HepG2 (cell line): ENCODE results near the gene TTLL8. TPM values are rescaled to one million over a fixed set of nuclear protein-coding genes. Genes with fewer than 3 reads are reported as not detected.
"Not testable (repeated sequence)": the region's sequence is repeated elsewhere in the genome, so short reads cannot be mapped to it uniquely, and the experiment has no call there.

ENCODE experiments used
- ATAC-seq: fragments of 200-7000 bp; cut with Tn5 transposase; 3 replicates; pipeline ENCODE4 v1.9.1; 2020; ENCODE audit warnings: mild to moderate bottlenecking, moderate library complexity
- BruUV-seq: library from RNA; stranded (reverse); fragments of 400-500 nt; replicated peaks from 2 replicates; lab custom pipeline; 2021; lab: Mats Ljungman, UMichigan
- CTCF ChIA-PET: fragments of 300-600 bp; formaldehyde crosslinking; extraction: SDS; loops from one replicate; lab custom pipeline; 2021; ENCODE audit warnings: low total read pairs, inconsistent platforms, low intra/inter-chr PET ratio; lab: Yijun Ruan, JAX
- POLR2A ChIA-PET: fragments of 350-600 bp; sonication (Branson Sonifier 250); formaldehyde crosslinking; loops from one replicate; lab custom pipeline; 2020; ENCODE audit warnings: antibody characterized with exemption, inconsistent platforms; lab: Yijun Ruan, JAX
- DNase-seq: peaks from one replicate; pipeline ENCODE4 v3.0.0-alpha.2; 2015; ENCODE audit warnings: low spot score
- FAIRE-seq: peaks from 3 replicates; lab custom pipeline; 2011; peaks lifted over from hg19 to GRCh38; lab: Jason Lieb, UNC
- H2AFZ ChIP-seq: one replicate; pipeline ENCODE4 v1.6.1; 2011; ENCODE audit warnings: low read length, inconsistent platforms
- H3K27ac ChIP-seq: fragments of 300-600 bp; 3 replicates; pipeline ENCODE4 v1.8.0; 2011; ENCODE audit warnings: mixed run types, mild to moderate bottlenecking, mixed read lengths, low read length, inconsistent platforms; ENCODE audit not compliant: insufficient read depth; ENCODE audit errors: extremely low read length
- H3K27me3 ChIP-seq, 2 experiments: fragments of 200-600 bp in 1 of 2; 2 replicates in 1 of 2; 3 replicates in 1 of 2; pipeline versions ENCODE4 v1.6.0 to v1.8.0; 2011; ENCODE audit warnings: low read length in 2 of 2, mild to moderate bottlenecking in 2 of 2, moderate library complexity in 2 of 2, inconsistent platforms in 1 of 2; ENCODE audit not compliant: insufficient read depth in 2 of 2, control insufficient read depth in 1 of 2
- H3K36me3 ChIP-seq, 2 experiments: fragments of 200-600 bp in 1 of 2; replicated peaks in 1 of 2; 2 replicates in 1 of 2; 3 replicates in 1 of 2; pipeline versions ENCODE4 v1.5.1 to v1.8.0; 2011; ENCODE audit warnings: low read length in 2 of 2, inconsistent platforms in 1 of 2; ENCODE audit not compliant: insufficient read depth in 2 of 2, control insufficient read depth in 1 of 2
- H3K4me1 ChIP-seq: 2 replicates; pipeline ENCODE4 v1.5.1; 2012; ENCODE audit warnings: low read length, inconsistent platforms; ENCODE audit not compliant: insufficient read depth
- H3K4me2 ChIP-seq: 2 replicates; pipeline ENCODE4 v1.6.0; 2011; ENCODE audit warnings: low read depth, low read length, inconsistent platforms
- H3K4me3 ChIP-seq, 3 experiments: fragments of 200-600 bp in 1 of 3; sonication (generic), shearing (Covaris generic) in 1 of 3; replicated peaks in 1 of 3; 2 replicates each; pipeline ENCODE4 v1.5.1; 2011 to 2016; ENCODE audit warnings: low read length in 3 of 3, inconsistent platforms in 2 of 3, low read depth in 2 of 3, mild to moderate bottlenecking in 2 of 3, control low read depth in 1 of 3, mixed read lengths in 1 of 3; ENCODE audit not compliant: insufficient read depth in 1 of 3
- H3K79me2 ChIP-seq: one replicate; pipeline ENCODE4 v1.6.1; 2011; ENCODE audit warnings: low read length, inconsistent platforms; ENCODE audit not compliant: insufficient read depth
- H3K9ac ChIP-seq: 2 replicates; pipeline ENCODE4 v1.6.0; 2011; ENCODE audit warnings: mild to moderate bottlenecking, low read depth, low read length, inconsistent platforms; ENCODE audit not compliant: insufficient read depth
- H3K9me3 ChIP-seq: 2 replicates; pipeline ENCODE4 v1.5.1; 2012; ENCODE audit warnings: mild to moderate bottlenecking, low read length
- H4K20me1 ChIP-seq: 2 replicates; pipeline ENCODE4 v1.6.0; 2011; ENCODE audit warnings: inconsistent platforms, mild to moderate bottlenecking, low read length, moderate library complexity; ENCODE audit not compliant: insufficient read depth
- ATF3 ChIP-seq: sonication (generic); formaldehyde crosslinking; IDR thresholded peaks from 2 replicates; pipeline ENCODE4 v1.4.0; 2020; ENCODE audit warnings: missing genetic modification reagents
- DMTF1 ChIP-seq: sonication (generic); formaldehyde crosslinking; IDR thresholded peaks from 2 replicates; pipeline ENCODE4 v1.4.0; 2020; ENCODE audit warnings: mild to moderate bottlenecking, missing genetic modification reagents
- HOXA7 ChIP-seq: sonication (generic); formaldehyde crosslinking; IDR thresholded peaks from 2 replicates; pipeline ENCODE4 v1.8.1; 2022; ENCODE audit warnings: mild to moderate bottlenecking, missing genetic modification reagents, moderate library complexity
- NFIC ChIP-seq: IDR thresholded peaks from 2 replicates; pipeline ENCODE4 v1.6.1; 2012; ENCODE audit warnings: mild to moderate bottlenecking, low read length, inconsistent platforms
- SIX1 ChIP-seq: sonication (generic); formaldehyde crosslinking; IDR thresholded peaks from 2 replicates; pipeline ENCODE4 v1.4.0; 2020; ENCODE audit warnings: missing genetic modification reagents, borderline replicate concordance
- STAG1 ChIP-seq: sonication (generic); formaldehyde crosslinking; IDR thresholded peaks from 2 replicates; pipeline ENCODE4 v1.4.0; 2020; ENCODE audit warnings: missing genetic modification reagents
- ZNF205 ChIP-seq: IDR thresholded peaks from 2 replicates; pipeline ENCODE4 v1.6.1; 2018; ENCODE audit warnings: missing biosample characterization, missing genetic modification reagents
- ZNF251 ChIP-seq: sonication (generic); formaldehyde crosslinking; IDR thresholded peaks from 2 replicates; pipeline ENCODE4 v1.9.0; 2021; ENCODE audit warnings: mild to moderate bottlenecking, missing genetic modification reagents
- ZNF792 ChIP-seq: IDR thresholded peaks from 2 replicates; pipeline ENCODE4 v1.6.1; 2016
- ZNF839 ChIP-seq: sonication (generic); formaldehyde crosslinking; IDR thresholded peaks from 2 replicates; pipeline ENCODE4 v1.4.0; 2020; ENCODE audit warnings: missing genetic modification reagents, mild to moderate bottlenecking, borderline replicate concordance
- WGBS: methylation state at CpG from one replicate; pipeline ENCODE4 v1.1.6; 2017; ENCODE audit warnings: low lambda C conversion rate; 5-methylcytosine and 5-hydroxymethylcytosine counted together
- in situ Hi-C: cut with HindIII; loops from 2 replicates; pipeline ENCODE4 v1.10.0; 2017; ENCODE audit warnings: low pct_unique_long_range_greater_than_20kb; ENCODE audit not compliant: extremely low pct_ligation_motif_present
- intact Hi-C: fragments of 100-400 bp; cut with micrococcal nuclease; formaldehyde crosslinking; loops from one replicate; pipeline ENCODE4 v1.10.0; 2022; ENCODE audit not compliant: unreplicated experiment
- polyA plus RNA-seq, 8 experiments: library from polyadenylated mRNA; depleted of rRNA in 3 of 8; stranded (reverse) in 7 of 8; unstranded in 1 of 8; fragments of >200 nt; fragmentation: Illumina TruSeq in 4 of 8; extraction: Trizol in 4 of 8; gene quantifications; 2 replicates each; pipeline versions ENCODE4 v1.2.1 to v1.2.3, GENCODE V29; 2011 to 2016; ENCODE audit warnings: low read depth in 4 of 8, missing spikeins in 1 of 8, mixed read lengths in 1 of 8; ENCODE audit not compliant: insufficient read depth in 1 of 8
- total RNA-seq, 5 experiments: library from RNA; depleted of rRNA; stranded (reverse); fragments of >200 nt; fragmentation: Illumina TruSeq; extraction: Trizol; gene quantifications; 2 replicates each; pipeline ENCODE4 v1.2.3, GENCODE V29; 2016; ENCODE audit warnings: low read depth in 1 of 5

The TTLL8 gene
- total and polyA plus RNA-seq, 2 of the 13 experiments (the other 11 are each of a cell fraction or from before 2014, with no cell fraction given) = not detected

GRCh38 chr22:50087646-50088045 lies 29.5 kb upstream of the TTLL8 start (continued):
- TF ChIP-seq HOXA7 (CRISPR knock-in tag) = no peak
- TF ChIP-seq DMTF1 (CRISPR knock-in tag) = no peak
- TF ChIP-seq NFIC = no peak
- TF ChIP-seq ZNF839 = no peak
- TF ChIP-seq ATF3 (CRISPR knock-in tag) = no peak
- TF ChIP-seq ZNF205 (CRISPR knock-in tag) = no peak
- TF ChIP-seq SIX1 = no peak
- no peak for TF ChIP-seq STAG1 (CRISPR knock-in tag)
- TF ChIP-seq ZNF251 (CRISPR knock-in tag) = no peak
- no peak for TF ChIP-seq ZNF792 (CRISPR knock-in tag)
- TF ChIP-seq, all 625 proteins: peak for 0

GRCh38 chr22:50086975-50087374 lies 28.9 kb upstream of the TTLL8 start:
- H3K4me3 ChIP-seq, H3K36me3 ChIP-seq, in situ Hi-C loops, intact Hi-C loops, BruUV-seq, H3K27ac ChIP-seq, FAIRE-seq, H2AFZ ChIP-seq, H3K9me3 ChIP-seq, ATAC-seq, H3K9ac ChIP-seq, DNase-seq, CTCF ChIA-PET, H3K79me2 ChIP-seq, POLR2A ChIA-PET, H4K20me1 ChIP-seq, H3K4me2 ChIP-seq: not testable (repeated sequence)
- WGBS = 19% methylated on average over 4 of the region's 4 CpGs
- H3K4me1 ChIP-seq = peaks cover 16% of the 10 kb centered on the region
- H3K27me3 ChIP-seq = peaks cover 3 to 39% of the 10 kb centered on the region in 2 experiments; a peak in 4 of 5 replicates
